DOHH2 (cell line): ENCODE results near the gene ITGA8.
A peak's percentile ranks its signal among the peaks of the same experiment; 100 is the strongest.

Experiments
- H3F3A ChIP-seq: fragments of 200-600 bp; sonication (generic), shearing (Covaris generic); 2 replicates; pipeline ENCODE4 v1.6.0; 2016; ENCODE audit warnings: antibody characterized with exemption, mild to moderate bottlenecking; ENCODE audit not compliant: control insufficient read depth, insufficient read depth
- H3K27ac ChIP-seq: fragments of 200-600 bp; sonication (generic); 2 replicates; pipeline ENCODE4 v1.5.1; 2014; ENCODE audit warnings: low read depth, mild to moderate bottlenecking, low read length, moderate library complexity
- H3K27me3 ChIP-seq: fragments of 200-600 bp; sonication (generic); 2 replicates; pipeline ENCODE4 v1.6.1; 2014; ENCODE audit warnings: mild to moderate bottlenecking, low read length, mixed read lengths; ENCODE audit not compliant: control insufficient read depth
- H3K36me3 ChIP-seq: fragments of 200-600 bp; sonication (generic); 2 replicates; pipeline ENCODE4 v1.6.1; 2014; ENCODE audit warnings: mild to moderate bottlenecking, low read length, moderate library complexity, mixed read lengths; ENCODE audit not compliant: control insufficient read depth
- H3K4me1 ChIP-seq: fragments of 200-600 bp; sonication (generic); 2 replicates; pipeline ENCODE4 v1.6.1; 2014; ENCODE audit warnings: mild to moderate bottlenecking, low read length, mixed read lengths; ENCODE audit not compliant: control insufficient read depth
- H3K4me2 ChIP-seq: fragments of 200-600 bp; sonication (generic); 2 replicates; pipeline ENCODE4 v1.6.0; 2014; ENCODE audit warnings: mild to moderate bottlenecking, low read length, moderate library complexity
- H3K4me3 ChIP-seq: fragments of 200-600 bp; sonication (generic); 2 replicates; pipeline ENCODE4 v1.5.1; 2014; ENCODE audit warnings: mild to moderate bottlenecking, low read length, mixed read lengths
- H3K79me2 ChIP-seq: fragments of 200-600 bp; sonication (generic); 2 replicates; pipeline ENCODE4 v1.6.1; 2014; ENCODE audit warnings: mild to moderate bottlenecking, low read length, mixed read lengths; ENCODE audit not compliant: control insufficient read depth
- H3K9me2 ChIP-seq: fragments of 200-600 bp; sonication (generic); replicated peaks from 2 replicates; pipeline ENCODE4 v1.6.1; 2014; ENCODE audit warnings: mild to moderate bottlenecking, low read length, mixed read lengths; ENCODE audit not compliant: control insufficient read depth
- H3K9me3 ChIP-seq: fragments of 200-600 bp; sonication (generic); 2 replicates; pipeline ENCODE4 v1.6.1; 2014; ENCODE audit warnings: antibody characterized with exemption, low read length, mixed read lengths; ENCODE audit not compliant: control insufficient read depth, insufficient read depth
- H4K20me1 ChIP-seq: fragments of 200-600 bp; sonication (generic); 2 replicates; pipeline ENCODE4 v1.6.0; 2014; ENCODE audit warnings: low read depth, mild to moderate bottlenecking, antibody characterized with exemption, low read length, moderate library complexity; ENCODE audit not compliant: control insufficient read depth, insufficient read depth
- EZH2phosphoT487 ChIP-seq: fragments of 200-600 bp; sonication (generic); IDR thresholded peaks from 2 replicates; pipeline ENCODE4 v1.6.1; 2017; ENCODE audit warnings: borderline replicate concordance, mild to moderate bottlenecking, antibody characterized with exemption, low read length, moderate library complexity, mixed read lengths
- TF ChIP-seq, protein P1 (sequence below): fragments of 200-600 bp; sonication (generic); IDR thresholded peaks from one replicate; pipeline ENCODE4 v1.5.1; 2014; ENCODE audit warnings: antibody characterized with exemption, mild to moderate bottlenecking, low read depth, low read length; ENCODE audit not compliant: poor library complexity, severe bottlenecking

The ITGA8 gene

GRCh38 chr10:15715619-15716227 lies 4.0 kb downstream of the ITGA8 start:
- Histone ChIP-seq H3K79me2 (no peaks in the 10 kb centered on the region), H4K20me1 (no peaks in the 10 kb centered on the region), H3K4me3 (no peak overlapping the region), H3K27ac (no peak overlapping the region), H3K36me3 (no peaks in the 10 kb centered on the region), H3K9me3 (no peaks in the 10 kb centered on the region), H3K27me3 (0 out of 2 replicates have a peak, but pooled peaks cover 2% of the 10 kb centered on the region), H3K4me2 (no peak overlapping the region), H3K9me2 (no peaks in the 10 kb centered on the region), H3F3A (no peaks in the 10 kb centered on the region), H3K4me1 (no peaks in the 10 kb centered on the region)
- TF ChIP-seq, protein P1, sequence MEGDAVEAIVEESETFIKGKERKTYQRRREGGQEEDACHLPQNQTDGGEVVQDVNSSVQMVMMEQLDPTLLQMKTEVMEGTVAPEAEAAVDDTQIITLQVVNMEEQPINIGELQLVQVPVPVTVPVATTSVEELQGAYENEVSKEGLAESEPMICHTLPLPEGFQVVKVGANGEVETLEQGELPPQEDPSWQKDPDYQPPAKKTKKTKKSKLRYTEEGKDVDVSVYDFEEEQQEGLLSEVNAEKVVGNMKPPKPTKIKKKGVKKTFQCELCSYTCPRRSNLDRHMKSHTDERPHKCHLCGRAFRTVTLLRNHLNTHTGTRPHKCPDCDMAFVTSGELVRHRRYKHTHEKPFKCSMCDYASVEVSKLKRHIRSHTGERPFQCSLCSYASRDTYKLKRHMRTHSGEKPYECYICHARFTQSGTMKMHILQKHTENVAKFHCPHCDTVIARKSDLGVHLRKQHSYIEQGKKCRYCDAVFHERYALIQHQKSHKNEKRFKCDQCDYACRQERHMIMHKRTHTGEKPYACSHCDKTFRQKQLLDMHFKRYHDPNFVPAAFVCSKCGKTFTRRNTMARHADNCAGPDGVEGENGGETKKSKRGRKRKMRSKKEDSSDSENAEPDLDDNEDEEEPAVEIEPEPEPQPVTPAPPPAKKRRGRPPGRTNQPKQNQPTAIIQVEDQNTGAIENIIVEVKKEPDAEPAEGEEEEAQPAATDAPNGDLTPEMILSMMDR: peak; percentile 31
- TF ChIP-seq EZH2phosphoT487: no peak

DNA sequence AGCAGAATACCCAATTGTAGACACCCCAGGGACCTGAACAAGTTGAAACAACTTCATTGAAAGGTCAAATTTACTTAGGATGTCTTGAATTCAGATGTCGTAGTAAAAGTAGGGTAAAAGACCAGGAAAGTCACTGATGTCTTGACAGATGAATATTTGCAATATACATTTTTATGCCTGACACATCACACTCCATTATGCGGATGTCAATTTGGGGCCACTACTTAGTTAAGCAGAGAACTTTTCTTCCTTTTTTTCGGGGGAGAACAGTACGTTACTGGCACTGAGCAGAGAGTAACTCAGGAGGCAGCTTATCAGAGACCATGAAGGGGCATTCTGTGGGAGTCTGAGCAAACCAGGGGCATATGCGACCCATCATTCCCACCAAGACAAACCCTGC lies 4.9 kb downstream of the ITGA8 start:
- no peaks in the 10 kb centered on the region for H3K79me2 ChIP-seq
- no peaks in the 10 kb centered on the region for H3F3A ChIP-seq
- no peaks in the 10 kb centered on the region for H3K4me1 ChIP-seq
- H3K4me3 ChIP-seq: no peak overlapping the region
- no peak overlapping the region for H3K27ac ChIP-seq
- no peaks in the 10 kb centered on the region for H3K9me3 ChIP-seq
- H4K20me1 ChIP-seq: no peaks in the 10 kb centered on the region
- no peaks in the 10 kb centered on the region for H3K9me2 ChIP-seq
- no peak overlapping the region for H3K4me2 ChIP-seq
- H3K36me3 ChIP-seq: no peaks in the 10 kb centered on the region
- TF ChIP-seq, protein P1: no peak
- no peak for TF ChIP-seq EZH2phosphoT487
- 0 out of 2 replicates have a peak, but pooled peaks cover 2% of the 10 kb centered on the region for H3K27me3 ChIP-seq

DNA sequence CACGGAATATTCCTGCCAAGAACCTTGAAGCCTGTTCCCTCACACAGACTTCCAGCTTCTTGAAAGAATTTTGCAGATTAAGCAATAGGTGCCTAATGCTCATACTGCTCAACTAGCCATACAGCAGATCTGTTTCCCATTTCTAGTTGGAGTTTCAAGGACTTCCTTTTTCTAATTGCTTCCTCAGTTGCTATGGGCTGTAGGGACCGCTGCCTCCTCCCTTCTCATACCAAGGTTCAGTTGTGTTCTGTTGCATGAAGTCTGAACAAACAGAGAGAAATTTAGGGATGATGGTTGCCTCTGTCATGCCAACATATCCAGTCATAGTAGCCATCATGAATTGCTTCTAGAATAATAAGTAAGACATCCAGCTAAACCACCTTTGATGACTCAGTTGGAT lies 6.8 kb downstream of the ITGA8 start:
- no peak overlapping the region for H3K4me2 ChIP-seq

More for the DNA sequence above, 6.8 kb downstream of the ITGA8 start:
- no peaks in the 10 kb centered on the region for H3K27me3 ChIP-seq
- H3K79me2 ChIP-seq: no peaks in the 10 kb centered on the region
- H3K4me3 ChIP-seq: no peak overlapping the region
- H3K36me3 ChIP-seq: no peaks in the 10 kb centered on the region
- H3K9me2 ChIP-seq: no peaks in the 10 kb centered on the region
- no peak overlapping the region for H3K27ac ChIP-seq
- TF ChIP-seq EZH2phosphoT487: no peak
- TF ChIP-seq, protein P1: no peak
- H3K4me1 ChIP-seq: no peaks in the 10 kb centered on the region
- H3K9me3 ChIP-seq: no peaks in the 10 kb centered on the region
- H4K20me1 ChIP-seq: no peaks in the 10 kb centered on the region
- no peaks in the 10 kb centered on the region for H3F3A ChIP-seq
